Esophagus muscularis mucosa (tissue), 4 donors: ENCODE measurements around the gene SANBR. TPM values are rescaled to one million over a fixed set of nuclear protein-coding genes. Genes with fewer than 3 reads are reported as not detected.

Experiments used
- DNase-seq: peaks from one replicate; pipeline ENCODE4 v3.0.0-alpha.2; 2017; ENCODE audit errors: extremely low spot score
- H3K27ac ChIP-seq, 4 donors: fragments of 200-600 bp; sonication (generic); replicated peaks in 1 of 4; 1 replicate in 3 of 4; 2 replicates in 1 of 4; pipeline ENCODE4 v1.5.1; 2016 to 2019; ENCODE audit warnings: mild to moderate bottlenecking in 1 of 4
- H3K27me3 ChIP-seq, 4 donors: fragments of 200-600 bp; sonication (generic); one replicate each; pipeline versions ENCODE4 v1.5.1 to v1.6.0; 2016 to 2019
- H3K36me3 ChIP-seq, 4 donors: fragments of 200-600 bp; sonication (generic); one replicate each; pipeline ENCODE4 v1.5.1; 2016 to 2019
- H3K4me1 ChIP-seq, 4 donors: fragments of 200-600 bp; sonication (generic); one replicate each; pipeline ENCODE4 v1.5.1; 2016 to 2019
- H3K4me3 ChIP-seq, 4 donors: fragments of 200-600 bp; sonication (generic); 1 replicate in 2 of 4; 2 replicates in 2 of 4; pipeline ENCODE4 v1.5.1; 2016 to 2019; ENCODE audit warnings: mild to moderate bottlenecking in 4 of 4, moderate library complexity in 1 of 4
- H3K9me3 ChIP-seq, 4 donors: fragments of 200-600 bp; sonication (generic); 1 replicate in 3 of 4; 2 replicates in 1 of 4; pipeline ENCODE4 v1.5.1; 2016 to 2019
- CTCF ChIP-seq, 3 experiments: fragments of 200-600 bp in 2 of 3; fragments of 450-650 bp in 1 of 3; sonication (generic) in 2 of 3; IDR thresholded peaks; one replicate each; pipeline ENCODE4 v1.5.1; 2017 to 2019; ENCODE audit warnings: antibody characterized with exemption in 3 of 3, mild to moderate bottlenecking in 2 of 3, moderate library complexity in 1 of 3
- EP300 ChIP-seq: sonication (generic); formaldehyde crosslinking; IDR thresholded peaks from one replicate; pipeline ENCODE4 v1.6.1; 2017; ENCODE audit warnings: antibody characterized with exemption
- POLR2A ChIP-seq: fragments of 450-650 bp; IDR thresholded peaks from one replicate; pipeline ENCODE4 v1.6.1; 2017; ENCODE audit warnings: antibody characterized with exemption, moderate library complexity, mild to moderate bottlenecking, low read depth
- POLR2AphosphoS5 ChIP-seq, 2 donors: sonication (generic); formaldehyde crosslinking; IDR thresholded peaks; one replicate each; pipeline ENCODE4 v1.6.1; 2017; ENCODE audit warnings: antibody characterized with exemption in 2 of 2
- WGBS: methylation state at CpG from one replicate; pipeline ENCODE4 v1.1.5; 2018; 5-methylcytosine and 5-hydroxymethylcytosine counted together
- intact Hi-C: fragments of 100-400 bp; cut with DNase I; formaldehyde crosslinking; loops from one replicate; pipeline ENCODE4 v1.15.1; 2023
- total RNA-seq, 4 donors: library from RNA; depleted of rRNA; stranded (reverse); fragments of >200 nt; gene quantifications; one replicate each; pipeline versions ENCODE4 v1.1.0 to v1.2.1, GENCODE V29; 2016

SANBR gene
- total RNA-seq, 4 donors from 2014 or later: 5.0 to 7.5 (median 6.3) TPM

GRCh38 chr2:61085883-61086282 is 20.2 kb downstream of the SANBR start:
- WGBS: 97% methylated on average over 1 of the region's 1 CpG
- intact Hi-C loops: no loop called here
- H3K4me1 ChIP-seq: no peaks in the 10 kb centered on the region
- no peaks in the 10 kb centered on the region for H3K9me3 ChIP-seq
- peaks cover 5 to 55% (median 33%) of the 10 kb centered on the region in 4 donors for H3K36me3 ChIP-seq
- H3K27ac ChIP-seq: no peak overlapping the region
- no peak overlapping the region for H3K4me3 ChIP-seq
- no peak for TF ChIP-seq POLR2AphosphoS5 (IDR thresholded peaks at IDR 0.05)
- no peak for TF ChIP-seq POLR2A
- no peak for TF ChIP-seq CTCF (IDR thresholded peaks at IDR 0.05)
- TF ChIP-seq EP300: no peak
- no peaks in the 10 kb centered on the region for H3K27me3 ChIP-seq
- no peak for DNase-seq

GRCh38 chr2:61089797-61090196 is 24.1 kb downstream of the SANBR start:
- intact Hi-C loops: no loop called here
- no peaks in the 10 kb centered on the region for H3K4me1 ChIP-seq
- TF ChIP-seq CTCF (IDR thresholded peaks at IDR 0.05) (no peak), EP300 (no peak), POLR2AphosphoS5 (IDR thresholded peaks at IDR 0.05) (no peak), POLR2A (no peak)
- H3K4me3 ChIP-seq: no peak overlapping the region
- H3K9me3 ChIP-seq: no peaks in the 10 kb centered on the region
- no peak for DNase-seq
- H3K27me3 ChIP-seq: no peaks in the 10 kb centered on the region
- H3K36me3 ChIP-seq: peaks cover 8 to 53% (median 33%) of the 10 kb centered on the region in 4 donors
- no peak overlapping the region for H3K27ac ChIP-seq

DNA sequence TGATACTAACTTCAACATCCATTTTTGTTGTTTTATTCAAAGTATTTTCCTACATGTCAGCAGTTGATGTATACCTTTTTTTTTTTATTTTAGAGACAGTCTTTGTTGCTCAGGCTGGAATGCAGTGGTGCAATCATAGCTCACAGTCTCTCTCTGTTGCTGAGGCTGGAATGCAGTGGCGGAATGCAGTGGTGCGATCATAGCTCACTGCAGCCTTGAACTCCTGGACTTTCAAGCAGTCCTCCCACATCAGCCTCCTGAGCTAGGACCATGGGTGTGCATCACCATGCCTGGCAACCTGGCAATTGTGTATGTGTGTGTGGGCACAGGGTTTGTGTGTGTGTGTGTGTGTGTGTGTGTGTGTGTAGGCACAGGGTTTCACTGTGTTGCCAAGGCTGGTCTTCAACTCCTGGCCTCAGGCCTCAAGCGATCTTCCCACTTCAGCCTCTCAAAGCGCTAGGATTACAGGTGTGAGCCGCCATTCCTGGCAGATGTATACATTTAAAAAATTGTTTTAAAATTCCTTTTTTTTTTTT is 24.8 kb downstream of the SANBR start:
- no peak for DNase-seq
- Histone ChIP-seq H3K4me1 (no peaks in the 10 kb centered on the region), H3K9me3 (no peaks in the 10 kb centered on the region), H3K27ac (no peak overlapping the region), H3K27me3 (no peaks in the 10 kb centered on the region), H3K4me3 (no peak overlapping the region), H3K36me3 (peaks cover 8 to 48% (median 28%) of the 10 kb centered on the region in 4 donors)
- intact Hi-C loops: no loop called here
- TF ChIP-seq POLR2A (no peak), EP300 (no peak), CTCF (IDR thresholded peaks at IDR 0.05) (no peak), POLR2AphosphoS5 (IDR thresholded peaks at IDR 0.05) (no peak)
- WGBS: 100% methylated on average over 5 of the region's 5 CpGs

GRCh38 chr2:61091485-61091884 is 25.8 kb downstream of the SANBR start:
- Histone ChIP-seq H3K4me3 (no peak overlapping the region), H3K4me1 (no peaks in the 10 kb centered on the region), H3K27me3 (no peaks in the 10 kb centered on the region), H3K27ac (no peak overlapping the region), H3K9me3 (no peaks in the 10 kb centered on the region), H3K36me3 (peaks cover 4 to 41% (median 20%) of the 10 kb centered on the region in 4 donors)
- DNase-seq: no peak
- TF ChIP-seq POLR2AphosphoS5 (IDR thresholded peaks at IDR 0.05) (no peak), POLR2A (no peak), EP300 (no peak), CTCF (IDR thresholded peaks at IDR 0.05) (no peak)
- 95% methylated on average over 8 of the region's 8 CpGs for WGBS
- intact Hi-C loops: no loop called here

- H3K36me3 ChIP-seq: peaks cover 0 to 12% (median 1%) of the 10 kb centered on the region in 4 donors
- no peak overlapping the region for H3K27ac ChIP-seq
- H3K9me3 ChIP-seq: no peaks in the 10 kb centered on the region
- H3K27me3 ChIP-seq: no peaks in the 10 kb centered on the region
- WGBS: 98% methylated on average over 3 of the region's 3 CpGs
- TF ChIP-seq EP300 (no peak), CTCF (IDR thresholded peaks at IDR 0.05) (no peak), POLR2A (no peak), POLR2AphosphoS5 (IDR thresholded peaks at IDR 0.05) (no peak)
- intact Hi-C loops: no loop called here
- DNase-seq: no peak
- no peaks in the 10 kb centered on the region for H3K4me1 ChIP-seq
- H3K4me3 ChIP-seq: no peak overlapping the region
Measured at GRCh38 chr2:61096438-61096837, 30.8 kb downstream of the SANBR start.
